ENCODE measurements around the gene DCTN1.
A peak's percentile ranks its signal among the peaks of the same experiment; 100 is the strongest.
"Not testable (repeated sequence)": the region's sequence is repeated elsewhere in the genome, so short reads cannot be mapped to it uniquely, and the experiment has no call there.

The DCTN1 gene

GRCh38 chr2:74349889-74350288, 30.2 kb downstream of the DCTN1 start:
- ChIA-PET POLR2A (ENCODE audit: low non-redundant PET) (no interaction called here), CTCF (interaction anchor here (0.6 to 1.7 kb wide), 3 partner anchors 15 to 616 kb away, joined by 3 to 7 read pairs (median 3); no protein-coding TSS in a partner anchor)
- no peak for DNase-seq (ENCODE audit: low spot score)
- no peak overlapping the region for H3K27ac ChIP-seq
- TF ChIP-seq CTCF (conservative IDR thresholded peaks at IDR 0.05; ENCODE audit: low read depth), result no peak

GRCh38 chr2:74347742-74348141, 32.4 kb downstream of the DCTN1 start:
- CTCF ChIA-PET, result no interaction called here
- DNase-seq (ENCODE audit: low spot score), result no peak
- TF ChIP-seq CTCF (conservative IDR thresholded peaks at IDR 0.05; ENCODE audit: low read depth), result no peak
- H3K27ac ChIP-seq, result no peak overlapping the region
- POLR2A ChIA-PET (ENCODE audit: low non-redundant PET), result no interaction called here

- ChIA-PET CTCF (no interaction called here), POLR2A (ENCODE audit: low non-redundant PET) (no interaction called here)
- no peak overlapping the region for H3K27ac ChIP-seq
- TF ChIP-seq CTCF (conservative IDR thresholded peaks at IDR 0.05; ENCODE audit: low read depth), result no peak
- DNase-seq (ENCODE audit: low spot score), result no peak
Measured at GRCh38 chr2:74347303-74347702, 32.8 kb downstream of the DCTN1 start.

- ChIA-PET CTCF (no interaction called here), POLR2A (ENCODE audit: low non-redundant PET) (no interaction called here)
- DNase-seq (ENCODE audit: low spot score), result no peak
- TF ChIP-seq CTCF (conservative IDR thresholded peaks at IDR 0.05; ENCODE audit: low read depth), result no peak
- H3K27ac ChIP-seq, result no peak overlapping the region
Measured at GRCh38 chr2:74345272-74345943, 34.7 kb downstream of the DCTN1 start.

- CTCF ChIA-PET, result interaction anchor here (0.7 kb wide), 1 partner anchor 9 kb away, joined by 4 read pairs; no protein-coding TSS in a partner anchor
Measured at GRCh38 chr2:74343316-74343715, 36.8 kb downstream of the DCTN1 start, which contains the start of gene SLC4A5. Gene SLC4A5 (minus strand): TSS chr2:74343416. CDS start chr2:74315023, 28,393 bp downstream.

GRCh38 chr2:74336227-74336626, 43.9 kb downstream of the DCTN1 start:
- POLR2A ChIA-PET (ENCODE audit: low non-redundant PET), result not testable (repeated sequence)
- CTCF ChIA-PET, result interaction anchor here (1.9 kb wide), 1 partner anchor 16 kb away, joined by 8 read pairs; no protein-coding TSS in a partner anchor

More at GRCh38 chr2:74343316-74343715, 36.8 kb downstream of the DCTN1 start, which contains the start of gene SLC4A5:
- no peak for DNase-seq (ENCODE audit: low spot score)
- POLR2A ChIA-PET (ENCODE audit: low non-redundant PET), result no interaction called here
- H3K27ac ChIP-seq, result no peak within 1 kb of the TSS
- no peak for TF ChIP-seq CTCF (conservative IDR thresholded peaks at IDR 0.05; ENCODE audit: low read depth)

GRCh38 chr2:74334931-74335333, 45.2 kb downstream of the DCTN1 start:
- ChIA-PET POLR2A (ENCODE audit: low non-redundant PET) (no interaction called here), CTCF (interaction anchor here (0.6 to 2.3 kb wide), 29 partner anchors 8 to 772 kb away, joined by 3 to 27 read pairs (median 5); partner anchors contain the start of gene SLC4A5)
- TF ChIP-seq CTCF (conservative IDR thresholded peaks at IDR 0.05; ENCODE audit: low read depth), result peak; percentile 94
- H3K27ac ChIP-seq, result no peak overlapping the region
- DNase-seq (ENCODE audit: low spot score), result peak; percentile 72

More at GRCh38 chr2:74336227-74336626, 43.9 kb downstream of the DCTN1 start:
- not testable (repeated sequence) for H3K27ac ChIP-seq; DNase-seq (ENCODE audit: low spot score)

Measured in RWPE1 (cell line).